Measurements from ENCODE around the gene PPT2.
"Not testable (repeated sequence)": the region's sequence is repeated elsewhere in the genome, so short reads cannot be mapped to it uniquely, and the experiment has no call there.

The PPT2 gene

GRCh38 chr6:32127409-32127716 is 26.6 kb upstream of the PPT2 start:
- DNase-seq: no peak

DNA sequence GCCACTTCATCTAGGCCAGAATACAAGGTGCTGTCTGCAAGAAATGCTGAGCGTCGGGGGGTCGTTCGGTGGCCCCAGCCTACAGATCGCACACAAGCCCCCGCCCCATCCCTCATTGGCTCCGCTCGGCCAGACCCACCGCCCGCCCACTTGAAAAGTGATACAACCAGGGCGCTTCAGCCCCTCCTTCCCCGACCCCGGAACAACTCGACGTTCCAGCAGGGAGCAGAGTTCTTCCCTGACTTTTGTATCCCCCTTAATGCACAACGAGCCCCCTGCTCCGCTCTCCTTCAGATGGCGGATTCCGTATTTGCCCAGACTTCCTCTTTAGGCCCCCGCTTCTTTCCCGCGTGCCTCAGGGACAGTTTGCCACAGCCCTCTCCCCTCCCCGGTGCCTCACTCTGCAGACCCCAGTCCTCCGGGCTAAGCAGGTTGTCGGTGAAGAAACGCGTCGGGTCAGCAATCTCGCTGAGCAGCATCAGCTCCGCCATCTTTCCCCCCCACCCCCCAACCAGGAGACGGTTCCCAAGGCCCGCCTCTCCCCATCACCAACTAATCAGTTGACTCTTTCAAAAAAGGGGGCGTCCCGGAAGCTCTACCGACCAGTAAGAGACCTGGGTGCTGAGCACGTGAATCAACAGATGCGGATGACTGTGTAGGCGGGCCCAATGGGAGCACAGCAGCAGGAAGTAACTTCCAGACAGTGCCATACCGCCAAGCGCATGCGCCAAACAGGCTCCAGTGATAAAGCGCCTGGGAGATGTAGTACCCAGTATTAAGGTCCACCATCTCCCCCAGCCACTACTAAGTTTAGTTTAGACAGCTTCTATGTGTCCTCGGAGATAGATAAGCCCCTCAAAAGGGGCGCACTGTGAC is 26.0 kb upstream of the PPT2 start, which contains the start of gene ATF6B:
ATF6B (minus strand) TSS at position 530 of the 876 bp plus-strand sequence; CDS start at position 491, 39 bp downstream.
- DNase-seq: peak in 50 of 51 donors; percentile 59 to 100 (median 97)

GRCh38 chr6:32128751-32129296 is 25.1 kb upstream of the PPT2 start:
- peak in 1 of 51 donors; percentile 19 for DNase-seq

GRCh38 chr6:32129297-32130088 is 24.4 kb upstream of the PPT2 start:
- DNase-seq: peak in 1 of 51 donors; percentile 78

DNA sequence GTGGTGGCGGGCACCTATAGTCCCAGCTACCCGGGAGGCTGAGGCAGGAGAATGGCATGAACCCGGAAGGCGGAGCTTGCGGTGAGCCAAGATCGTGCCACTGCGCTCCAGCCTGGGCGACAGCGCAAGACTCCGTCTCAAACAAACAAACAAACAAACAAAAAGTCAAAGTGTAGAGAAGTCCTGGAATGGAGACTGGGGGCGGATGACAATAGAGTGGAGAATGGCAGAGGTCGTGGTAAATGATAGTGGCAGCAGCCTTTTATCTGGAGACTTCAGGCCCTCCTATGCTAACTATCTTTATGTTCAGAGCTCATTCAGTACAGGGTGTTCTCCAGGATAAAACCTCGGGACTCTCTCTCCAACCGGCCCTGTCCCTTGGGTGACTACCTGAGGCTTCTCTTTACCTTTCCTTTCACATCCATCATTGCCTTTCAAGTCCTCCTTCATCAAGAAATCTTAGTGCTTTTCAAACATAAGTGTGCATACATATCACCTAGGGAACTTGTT is 22.4 kb upstream of the PPT2 start:
- DNase-seq: no peak

- no peak for DNase-seq
These were observed 21.8 kb upstream of the PPT2 start for GRCh38 chr6:32132110-32132509.

GRCh38 chr6:32133786-32134185 is 20.2 kb upstream of the PPT2 start:
- DNase-seq: no peak

GRCh38 chr6:32137454-32137853 is 16.5 kb upstream of the PPT2 start:
- DNase-seq: no peak

DNA sequence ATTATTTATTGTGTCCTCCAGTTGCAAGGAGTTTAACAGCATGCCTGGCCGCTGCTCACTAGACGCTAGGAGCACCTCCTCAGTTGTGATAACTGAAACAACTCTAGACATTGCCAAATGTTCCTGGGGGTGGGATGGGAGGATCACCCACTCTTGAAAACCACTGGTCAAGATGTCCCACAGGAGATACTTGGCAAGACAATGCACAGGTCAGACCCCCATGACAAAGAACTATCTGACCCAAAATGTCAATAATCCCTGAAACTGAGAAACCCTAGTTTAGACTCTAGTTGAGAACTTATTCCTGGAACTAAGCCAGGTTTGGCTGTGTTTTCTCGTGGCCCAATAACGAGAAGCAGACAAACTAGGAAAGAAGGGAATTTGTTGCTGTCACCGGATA is 14.4 kb upstream of the PPT2 start:
- no peak for DNase-seq

GRCh38 chr6:32140420-32141046 is 13.4 kb upstream of the PPT2 start:
- no peak for DNase-seq

GRCh38 chr6:32144238-32144637 is 9.7 kb upstream of the PPT2 start:
- not testable (repeated sequence) for DNase-seq

GRCh38 chr6:32146287-32146686 is 7.7 kb upstream of the PPT2 start:
- DNase-seq: no peak

GRCh38 chr6:32146687-32147086 is 7.3 kb upstream of the PPT2 start:
- no peak for DNase-seq

GRCh38 chr6:32147401-32148132 is 6.4 kb upstream of the PPT2 start:
- DNase-seq: no peak

DNA sequence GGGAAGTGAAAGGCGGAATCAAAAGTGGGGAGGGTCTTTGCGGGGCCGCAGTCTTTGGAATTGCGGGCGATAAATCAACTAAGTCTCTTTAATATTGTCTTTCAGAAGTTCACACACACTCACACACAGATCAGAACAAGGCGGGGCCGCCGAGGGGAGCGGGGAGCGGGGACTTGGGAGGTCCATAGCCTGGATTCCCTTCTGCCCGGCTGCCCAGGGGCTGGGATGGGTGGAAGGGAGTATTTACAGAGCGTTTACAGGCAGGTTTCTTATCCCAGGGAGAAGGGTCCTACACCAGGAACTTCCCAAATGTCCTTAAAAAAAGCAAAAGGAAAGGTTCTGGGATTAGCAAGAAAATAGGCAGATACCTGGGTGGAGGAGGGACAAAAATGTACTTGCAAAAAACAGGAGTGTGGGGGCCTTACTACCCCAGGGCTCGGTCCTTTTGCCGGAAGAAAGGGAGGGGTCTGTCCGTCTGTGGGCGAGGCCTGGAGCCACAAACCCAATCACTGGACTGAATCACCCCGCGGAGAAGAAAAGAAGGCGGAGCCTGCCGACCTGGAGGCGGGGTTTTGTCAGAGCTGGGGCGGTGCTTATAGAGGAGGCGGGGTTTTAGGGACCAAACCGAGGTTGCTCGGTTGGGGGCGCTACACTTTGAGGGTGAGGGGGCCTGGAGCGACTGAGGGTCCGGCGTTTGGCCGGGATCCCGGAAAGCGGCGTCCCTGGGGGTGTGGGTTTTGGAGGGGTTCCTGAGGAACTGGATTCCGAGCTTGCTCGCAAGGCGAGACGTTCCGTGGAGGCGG is 5.5 kb upstream of the PPT2 start:
- DNase-seq: peak in 21 of 51 donors; percentile 5 to 49 (median 33)

GRCh38 chr6:32149092-32149755 is 4.7 kb upstream of the PPT2 start:
- DNase-seq: no peak

GRCh38 chr6:32149932-32150870 is 3.7 kb upstream of the PPT2 start:
- DNase-seq: peak in 1 of 51 donors; percentile 12

GRCh38 chr6:32151181-32151862 is 2.6 kb upstream of the PPT2 start:
- DNase-seq: peak in 5 of 51 donors; percentile 21 to 79 (median 36)
